WTC11 (cell line): ENCODE results near the gene ZFP90.

ENCODE experiments used
- ATF3 ChIP-seq: sonication (generic); formaldehyde crosslinking; conservative IDR thresholded peaks from 2 replicates; pipeline ENCODE4 v1.8.1; 2022; ENCODE audit warnings: mild to moderate bottlenecking, missing genetic modification reagents
- CTCF ChIP-seq: fragments of 200-600 bp; IDR thresholded peaks from 2 replicates; pipeline ENCODE4 v1.8.0; 2022; ENCODE audit warnings: antibody characterized with exemption
- ESRRA ChIP-seq: sonication (generic); formaldehyde crosslinking; IDR thresholded peaks from 2 replicates; pipeline ENCODE4 v1.8.1; 2022; ENCODE audit warnings: mild to moderate bottlenecking, missing genetic modification reagents, borderline replicate concordance
- FOXJ3 ChIP-seq: sonication (generic); formaldehyde crosslinking; IDR thresholded peaks from 2 replicates; pipeline ENCODE4 v1.9.0; 2021; ENCODE audit warnings: missing genetic modification reagents, mild to moderate bottlenecking, borderline replicate concordance
- JAZF1 ChIP-seq: fragments of 250-450 bp; sonication (Bioruptor Pico); IDR thresholded peaks from 2 replicates; pipeline ENCODE4 v1.9.0; 2021; ENCODE audit warnings: moderate library complexity, mild to moderate bottlenecking, inconsistent platforms
- NFYB ChIP-seq: sonication (generic); formaldehyde crosslinking; conservative IDR thresholded peaks from 2 replicates; pipeline ENCODE4 v1.8.0; 2022; ENCODE audit warnings: low read depth, missing genetic modification reagents
- ZNF512 ChIP-seq: sonication (generic); formaldehyde crosslinking; IDR thresholded peaks from 2 replicates; pipeline ENCODE4 v1.8.1; 2022; ENCODE audit warnings: missing genetic modification reagents, borderline replicate concordance

- TF ChIP-seq ATF3 (CRISPR knock-in tag), result no peak
- no peak for TF ChIP-seq ZNF512 (CRISPR knock-in tag)
- TF ChIP-seq CTCF, result no peak
- no peak for TF ChIP-seq NFYB (CRISPR knock-in tag)
- no peak for TF ChIP-seq FOXJ3 (CRISPR knock-in tag)
- TF ChIP-seq JAZF1, result no peak
- TF ChIP-seq ESRRA, result no peak
These were observed 14.1 kb downstream of the ZFP90 start for GRCh38 chr16:68553186-68553585.
